Measurements from ENCODE around the gene IQSEC2.

DNA sequence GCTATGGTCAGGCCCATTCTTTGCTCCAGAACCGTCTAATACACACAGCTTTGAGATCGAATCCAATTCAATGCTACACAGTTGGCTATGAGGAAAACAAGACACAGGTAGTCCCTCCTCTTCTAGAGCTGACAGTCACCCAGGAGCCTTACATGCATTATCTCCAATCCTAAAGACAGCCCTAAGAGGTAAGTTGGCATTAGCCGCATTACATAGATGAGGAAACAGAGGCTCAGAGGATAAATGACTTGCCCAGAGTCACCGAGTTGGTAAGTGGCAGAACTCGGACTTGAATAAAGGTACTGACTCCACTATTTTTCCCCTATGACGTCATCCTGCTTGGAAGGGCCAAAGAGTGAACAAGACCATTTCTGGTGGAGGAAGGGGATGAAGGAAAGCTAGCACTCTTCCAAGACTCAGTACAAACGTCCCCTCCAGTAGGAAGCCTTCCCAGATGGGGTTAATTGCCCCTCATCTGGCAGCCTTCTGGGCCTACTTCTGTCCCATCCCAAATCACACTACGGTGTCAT lies 8.5 kb downstream of the IQSEC2 start:
- TF ChIP-seq CTCF (conservative IDR thresholded peaks at IDR 0.05 in 1 of 2, IDR thresholded peaks at IDR 0.05 in 1 of 2; ENCODE audit: extremely low read depth in 1 of 2, insufficient read depth in 1 of 2, low read depth in 1 of 2, low read length in 2 of 2) (no peak), EZH2 (IDR thresholded peaks at IDR 0.05; ENCODE audit: borderline replicate concordance, low read length) (no peak)

Data from mammary epithelial cell (primary cell).